GM19397 (cell line): Measurements from ENCODE around the gene ACSM3.
"Not testable (repeated sequence)": the region's sequence is repeated elsewhere in the genome, so short reads cannot be mapped to it uniquely, and the experiment has no call there.

ENCODE experiments used
- ATAC-seq: cut with Tn5 transposase; IDR thresholded peaks from one replicate; pipeline ENCODE4 v1.9.1; 2021; ENCODE audit warnings: mild to moderate bottlenecking, moderate library complexity; ENCODE audit not compliant: unreplicated experiment

The ACSM3 gene

DNA sequence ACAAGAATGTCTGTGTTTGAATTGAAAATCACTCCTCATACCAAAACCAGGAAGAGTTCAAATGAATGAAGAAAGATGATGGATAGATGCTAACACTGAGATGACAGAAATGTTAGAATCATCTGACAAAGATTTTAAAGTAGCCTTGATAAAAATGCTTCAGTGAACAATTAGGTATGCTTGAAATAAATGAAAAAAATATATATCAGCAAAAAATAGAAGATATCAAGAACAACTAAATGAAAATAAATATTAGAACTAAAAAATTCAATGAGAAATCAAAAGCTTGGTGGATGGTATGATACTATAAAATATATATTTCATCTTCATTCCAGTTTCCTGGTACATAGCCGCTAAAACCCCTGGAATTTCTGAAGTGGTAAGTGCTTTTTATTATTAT is 8.6 kb upstream of the ACSM3 start:
- ATAC-seq = no peak

GRCh38 chr16:20755799-20756198 is 8.0 kb upstream of the ACSM3 start:
- not testable (repeated sequence) for ATAC-seq

DNA sequence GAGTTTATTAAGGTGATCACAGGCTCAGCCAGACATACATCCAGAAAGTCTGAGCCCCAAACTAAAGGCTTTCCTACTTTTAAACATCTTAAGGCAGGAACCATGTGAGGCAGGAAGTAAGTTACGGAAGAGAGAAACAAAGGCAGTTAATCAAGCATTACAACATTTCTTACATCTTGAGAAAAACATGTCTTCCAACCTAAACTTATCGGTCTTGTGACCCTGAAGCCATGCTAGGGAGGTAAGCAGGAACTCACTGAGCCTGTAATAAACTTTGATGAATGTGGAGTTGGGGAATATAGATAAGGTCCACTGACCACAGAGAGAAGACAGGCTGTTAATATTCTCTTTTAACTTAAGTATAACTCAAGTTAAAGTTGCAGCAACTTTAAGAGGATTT is 3.5 kb upstream of the ACSM3 start:
- ATAC-seq = no peak

GRCh38 chr16:20761175-20761574 is 2.6 kb upstream of the ACSM3 start:
- no peak for ATAC-seq

DNA sequence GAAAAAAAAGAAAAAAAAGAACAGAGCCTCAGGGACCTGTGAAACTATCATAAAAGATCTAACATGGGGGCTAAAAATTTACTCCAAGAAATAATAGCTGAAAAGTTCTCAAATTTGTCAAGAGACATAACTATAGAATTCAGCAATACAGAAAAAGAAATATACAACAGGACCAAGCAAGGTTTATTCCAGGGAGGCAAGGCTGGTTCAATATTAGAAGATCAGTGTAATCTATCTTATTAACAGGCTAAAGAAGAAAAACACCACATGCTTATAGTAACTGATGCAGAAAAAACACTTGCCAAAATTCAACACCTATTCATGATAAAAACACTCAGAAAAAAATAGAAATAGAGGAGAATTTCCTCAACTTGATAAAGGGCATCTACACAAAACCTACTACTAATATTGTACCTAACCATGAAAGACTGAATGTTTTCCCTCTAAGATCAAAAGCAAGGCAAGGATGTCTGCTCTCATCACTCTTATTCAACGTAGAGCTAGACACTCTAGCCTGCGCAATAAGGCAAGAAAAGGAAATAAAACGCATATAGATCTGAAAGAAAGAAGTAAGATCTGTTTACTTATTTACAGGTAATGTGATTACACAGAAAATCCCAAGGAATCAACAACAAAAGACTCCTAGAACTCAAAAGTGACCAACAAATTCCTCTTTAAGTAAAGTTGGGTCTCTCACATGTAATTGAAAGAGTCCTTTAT is 1.2 kb upstream of the ACSM3 start:
- ATAC-seq = no peak

DNA sequence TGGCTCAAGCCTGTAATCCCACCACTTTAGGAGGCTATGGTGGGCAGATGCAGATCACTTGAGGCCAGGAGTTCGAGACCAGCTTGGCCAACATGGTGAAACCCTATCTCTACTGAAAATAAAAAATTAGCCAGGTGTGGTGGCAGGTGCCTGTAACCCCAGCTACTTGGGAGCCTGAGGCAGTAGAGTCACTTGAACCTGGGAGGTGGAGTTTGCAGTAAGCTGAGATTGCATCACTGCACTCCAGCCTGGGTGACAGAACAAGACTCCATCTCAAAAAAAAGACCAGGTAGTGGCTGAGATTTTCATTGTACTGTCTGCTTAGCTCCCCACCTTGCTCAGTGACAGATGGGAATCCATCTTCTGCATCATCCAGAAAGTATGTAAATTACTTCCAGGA is 634 bp downstream of the ACSM3 start:
- ATAC-seq = not testable (repeated sequence)

- no peak for ATAC-seq
Measured at GRCh38 chr16:20765732-20766131, 1.9 kb downstream of the ACSM3 start.

- no peak for ATAC-seq
Measured at GRCh38 chr16:20766294-20766693, 2.5 kb downstream of the ACSM3 start.

DNA sequence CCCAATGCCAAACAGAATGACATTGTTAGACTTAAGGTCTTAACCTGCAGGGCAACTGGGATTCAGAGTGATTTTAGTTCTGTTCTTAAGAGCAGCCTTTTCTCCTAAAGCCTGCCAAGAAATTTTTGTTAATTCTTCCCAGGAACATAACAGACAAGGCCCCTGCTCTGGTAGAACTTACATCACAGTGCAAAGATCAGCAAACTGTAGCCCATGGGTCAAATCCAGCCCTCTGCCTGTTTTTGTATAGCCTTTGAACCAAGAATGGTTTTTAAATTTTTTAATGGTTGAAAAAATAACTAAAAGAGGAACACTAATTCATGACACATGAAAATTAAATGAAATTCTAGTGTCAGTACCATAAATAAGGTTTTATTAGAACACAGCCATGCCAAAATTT is 3.8 kb downstream of the ACSM3 start:
- ATAC-seq = no peak

DNA sequence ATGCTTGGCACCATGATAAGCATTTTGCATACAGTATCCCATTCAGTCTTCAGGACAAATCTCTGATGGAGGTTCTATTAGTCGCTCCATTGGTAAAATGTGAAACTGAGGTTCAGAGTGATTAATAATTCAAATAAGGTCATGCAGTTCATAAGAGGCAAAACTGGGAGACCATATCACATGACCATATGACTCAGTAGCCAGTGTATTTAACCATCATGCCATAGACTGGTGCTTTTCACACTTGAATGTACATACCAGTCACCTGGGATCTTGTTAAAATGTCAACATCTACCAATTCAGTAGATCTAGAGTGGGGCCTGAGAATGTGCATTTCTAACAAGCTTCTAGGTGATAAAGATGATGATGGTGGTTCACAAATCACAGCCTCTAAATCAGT is 4.3 kb downstream of the ACSM3 start:
- no peak for ATAC-seq

DNA sequence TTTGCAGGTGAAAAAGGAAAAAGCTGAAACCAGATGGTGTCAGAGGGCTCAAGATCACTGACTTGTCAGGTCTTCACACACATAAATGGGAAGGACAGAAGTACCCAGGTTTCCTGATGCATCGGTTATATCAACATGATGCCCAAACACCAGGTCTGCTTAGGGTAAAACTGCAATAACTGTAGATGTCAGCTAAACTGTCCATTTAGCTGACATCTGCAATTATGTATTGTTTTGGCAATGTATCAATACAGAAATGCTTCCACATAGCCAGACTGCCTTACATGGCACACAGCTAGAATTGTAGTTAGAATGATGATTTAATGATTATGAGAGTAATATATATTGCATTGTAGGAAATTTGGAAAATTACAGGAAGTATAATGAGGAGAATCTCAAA is 5.0 kb downstream of the ACSM3 start:
- no peak for ATAC-seq

DNA sequence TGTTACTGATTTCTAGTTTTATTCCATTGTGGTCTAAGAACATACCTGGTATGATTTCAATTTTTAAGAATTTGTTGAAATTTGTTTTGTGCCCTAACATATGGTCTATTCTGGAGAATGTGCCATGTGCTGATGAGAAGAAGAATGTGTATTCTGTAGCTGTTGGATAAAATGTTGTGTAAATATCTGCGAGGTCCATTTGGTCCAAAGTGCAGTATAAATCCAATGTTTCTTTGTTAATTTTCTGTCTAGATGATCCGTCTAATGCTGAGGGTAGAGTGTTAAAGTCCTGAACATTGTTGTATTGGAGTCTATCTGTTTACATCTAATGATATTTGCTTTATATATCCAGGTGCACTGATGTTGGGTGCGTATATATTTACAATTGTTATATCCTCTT is 9.9 kb downstream of the ACSM3 start:
- no peak for ATAC-seq

DNA sequence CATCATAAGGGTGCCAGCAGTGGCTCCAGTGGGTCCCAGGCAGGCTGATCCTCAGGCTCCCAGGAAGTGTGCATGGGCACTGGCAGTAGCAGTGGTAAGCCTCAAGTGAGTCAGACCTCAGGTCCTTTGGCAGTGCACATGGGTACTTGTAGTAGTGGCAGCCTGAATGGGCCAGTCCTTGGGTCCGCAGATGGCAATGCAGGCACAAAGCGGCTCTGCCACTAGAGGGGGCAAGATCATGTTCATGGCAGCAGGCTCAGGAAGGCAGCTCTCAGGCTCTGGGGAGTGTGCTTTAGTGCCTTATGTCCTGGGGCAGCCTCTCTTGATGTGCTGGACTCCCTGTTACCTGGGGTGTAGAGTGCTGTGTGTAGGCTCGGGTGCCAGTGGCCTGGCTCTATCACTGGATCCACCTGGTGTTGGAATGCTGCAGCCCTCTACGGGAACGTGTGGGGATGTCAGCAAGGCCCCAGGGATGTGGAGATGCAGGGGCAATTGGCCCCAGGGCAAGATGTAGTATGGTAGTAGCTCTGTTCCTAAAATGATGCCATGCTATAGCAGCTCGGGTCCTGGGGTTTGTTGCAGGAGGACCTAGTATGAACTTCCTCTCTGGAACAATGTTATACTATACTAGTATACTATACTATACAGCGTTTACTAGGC is 11.0 kb downstream of the ACSM3 start:
- ATAC-seq = no peak

DNA sequence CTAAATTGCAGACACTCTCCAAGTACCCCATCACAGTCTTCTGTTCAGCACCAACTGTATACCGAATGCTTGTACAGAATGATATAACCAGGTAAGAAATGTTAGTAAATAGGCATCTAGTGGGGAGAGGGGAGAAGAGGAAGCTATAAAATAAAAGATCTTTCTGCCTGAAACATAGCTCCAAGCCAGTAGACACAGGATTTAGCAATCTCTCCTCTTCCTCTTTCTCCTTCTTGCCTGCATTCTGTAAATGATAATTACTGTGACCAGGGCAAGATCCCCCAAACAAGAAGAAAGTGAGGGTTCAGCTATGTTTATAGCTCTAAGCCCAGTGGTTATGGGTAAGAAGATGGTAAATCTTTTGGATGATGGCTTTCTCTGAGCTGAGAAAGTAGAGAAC is 17.9 kb downstream of the ACSM3 start:
- no peak for ATAC-seq

- no peak for ATAC-seq
Measured at GRCh38 chr16:20782470-20782869, 18.7 kb downstream of the ACSM3 start.

DNA sequence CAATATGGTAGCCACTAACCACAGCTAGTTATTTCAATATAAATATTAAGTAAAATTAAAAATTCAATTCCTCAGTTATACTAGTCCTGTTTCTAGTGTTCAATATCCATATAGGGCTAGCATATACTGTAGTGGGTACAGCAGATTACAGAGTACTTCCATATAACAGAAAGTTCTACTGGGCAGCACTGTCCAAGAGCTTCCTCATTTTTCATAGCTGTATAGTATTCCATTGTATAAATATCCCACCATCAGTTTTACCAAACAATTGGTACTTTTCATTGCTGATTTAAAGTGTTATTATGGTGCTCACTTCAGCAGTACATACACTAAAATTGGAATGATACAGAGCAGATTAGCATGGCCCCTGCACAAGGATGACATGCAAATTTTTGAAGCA is 20.4 kb downstream of the ACSM3 start:
- ATAC-seq = no peak

DNA sequence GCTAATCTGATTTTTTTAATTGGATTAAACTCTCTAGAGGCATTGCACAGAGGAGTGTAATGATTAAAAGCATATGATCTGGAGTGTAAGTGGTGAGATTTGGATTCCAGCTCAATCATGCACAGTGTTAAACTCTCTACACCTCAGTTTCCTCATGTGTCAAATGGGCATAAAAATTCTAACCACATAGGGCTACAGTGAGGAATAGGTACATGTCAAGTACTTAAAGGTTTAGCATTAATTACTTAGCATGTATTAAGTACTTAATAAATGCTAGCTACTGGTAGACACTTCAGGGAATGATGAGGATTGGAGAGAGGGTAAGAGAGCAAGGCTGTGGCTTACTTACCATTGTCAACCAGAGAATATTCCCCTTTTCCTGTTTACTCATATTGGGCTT is 25.3 kb downstream of the ACSM3 start:
- no peak for ATAC-seq

DNA sequence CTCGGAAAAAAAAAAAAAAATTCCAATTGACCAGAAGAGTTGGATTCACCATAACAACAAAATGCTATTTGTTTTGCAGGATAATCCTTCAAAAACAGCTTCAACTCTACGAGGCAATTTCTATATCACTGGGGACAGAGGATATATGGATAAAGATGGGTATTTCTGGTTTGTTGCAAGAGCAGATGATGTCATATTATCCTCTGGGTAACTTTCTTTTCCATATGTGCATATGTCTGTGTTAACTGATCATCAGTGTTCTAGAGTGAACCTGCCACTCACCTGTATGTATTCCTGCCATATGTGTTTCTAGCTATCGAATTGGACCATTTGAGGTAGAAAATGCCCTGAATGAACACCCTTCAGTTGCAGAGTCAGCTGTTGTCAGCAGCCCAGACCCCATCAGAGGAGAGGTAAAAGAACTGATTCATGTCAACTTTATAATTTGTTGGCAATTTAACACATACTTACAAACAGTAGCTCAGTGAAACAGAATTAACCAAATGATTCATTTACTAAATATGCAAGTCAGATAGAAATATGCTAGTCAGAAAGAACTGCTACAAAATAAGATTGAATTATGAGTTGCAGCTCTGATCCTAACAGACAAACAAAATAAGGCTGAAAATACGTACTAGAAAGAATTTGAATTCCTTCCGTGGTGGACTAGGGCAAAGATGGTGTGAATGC is 28.3 kb downstream of the ACSM3 start:
- ATAC-seq = no peak

DNA sequence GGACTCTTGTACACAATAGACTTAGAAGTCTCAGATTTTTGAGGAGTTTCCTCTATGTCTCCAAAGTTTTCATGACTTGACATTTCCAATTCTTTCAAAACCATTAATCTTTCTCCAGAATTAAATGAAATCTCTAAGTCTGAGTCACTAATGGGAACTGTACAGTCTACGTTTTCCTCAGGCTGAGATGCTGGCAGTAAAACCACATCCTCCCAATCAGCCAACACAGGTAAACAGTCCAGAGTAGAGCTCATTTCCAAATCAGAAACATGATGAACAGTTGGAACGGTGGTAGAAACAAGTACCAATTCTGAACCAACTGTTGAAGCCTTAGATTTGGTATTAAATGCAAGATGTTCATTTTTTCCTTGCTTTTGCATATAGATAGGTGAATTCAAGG is 34.5 kb downstream of the ACSM3 start:
- ATAC-seq = no peak

DNA sequence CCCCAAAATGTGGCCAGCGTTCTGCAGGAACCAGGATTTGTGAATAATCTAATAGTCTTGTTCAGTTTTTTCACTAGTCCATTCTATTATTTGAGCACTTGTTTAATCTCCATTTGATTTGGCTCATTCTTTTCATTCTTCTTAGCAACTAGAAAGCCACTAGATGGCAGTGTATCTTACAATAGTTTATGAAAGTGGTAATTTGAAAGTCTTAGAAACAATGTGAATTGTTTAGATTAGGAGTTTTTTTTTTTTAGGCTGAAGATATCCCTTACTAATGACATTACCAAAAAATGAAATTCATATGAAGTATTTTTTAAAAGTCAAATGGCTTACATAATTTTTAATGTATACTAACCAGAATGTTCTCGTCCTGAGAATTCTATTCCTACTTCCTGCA is 35.8 kb downstream of the ACSM3 start:
- ATAC-seq = no peak

DNA sequence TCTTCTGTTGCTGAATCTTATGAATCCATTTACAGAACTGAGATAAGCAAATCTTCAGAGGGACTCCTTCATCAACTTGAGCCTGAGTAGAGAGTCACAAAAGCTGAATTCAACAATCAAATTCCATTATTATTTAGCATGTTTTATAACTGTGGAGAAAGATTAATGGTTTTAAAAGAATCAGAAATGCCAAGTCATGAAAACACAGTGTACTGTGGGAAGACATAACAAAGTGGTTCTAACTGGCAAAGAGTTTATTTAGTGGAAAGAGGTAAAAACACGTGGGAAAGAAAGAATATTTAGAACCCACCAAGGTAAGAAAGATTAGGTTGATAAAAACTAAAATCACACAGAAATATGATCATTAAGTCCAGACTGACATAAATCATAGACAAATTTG is 37.5 kb downstream of the ACSM3 start:
- no peak for ATAC-seq

DNA sequence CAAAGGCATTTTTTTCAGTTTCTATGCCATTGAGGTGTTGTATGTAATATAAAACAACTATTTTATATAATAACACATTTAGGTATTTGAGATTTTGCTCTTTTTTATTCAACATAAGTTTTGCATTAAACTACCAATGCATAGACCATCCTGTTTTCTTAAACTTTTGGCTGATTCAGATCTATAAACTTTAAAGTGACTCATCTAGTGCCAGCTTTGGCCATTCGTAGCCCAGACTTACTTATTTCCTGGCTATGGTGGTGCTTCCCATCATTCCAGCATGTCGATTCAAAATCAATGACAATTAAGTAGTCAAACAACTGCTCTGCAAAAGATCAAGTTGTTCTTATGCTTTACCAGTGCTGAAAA is 39.4 kb downstream of the ACSM3 start:
- no peak for ATAC-seq
